GM21717 (cell line): ENCODE data around the gene HLF.

Experiments
- ATAC-seq: cut with Tn5 transposase; IDR thresholded peaks from one replicate; pipeline ENCODE4 v1.9.1; 2021; ENCODE audit warnings: mild to moderate bottlenecking, moderate library complexity; ENCODE audit not compliant: unreplicated experiment

Gene HLF

DNA sequence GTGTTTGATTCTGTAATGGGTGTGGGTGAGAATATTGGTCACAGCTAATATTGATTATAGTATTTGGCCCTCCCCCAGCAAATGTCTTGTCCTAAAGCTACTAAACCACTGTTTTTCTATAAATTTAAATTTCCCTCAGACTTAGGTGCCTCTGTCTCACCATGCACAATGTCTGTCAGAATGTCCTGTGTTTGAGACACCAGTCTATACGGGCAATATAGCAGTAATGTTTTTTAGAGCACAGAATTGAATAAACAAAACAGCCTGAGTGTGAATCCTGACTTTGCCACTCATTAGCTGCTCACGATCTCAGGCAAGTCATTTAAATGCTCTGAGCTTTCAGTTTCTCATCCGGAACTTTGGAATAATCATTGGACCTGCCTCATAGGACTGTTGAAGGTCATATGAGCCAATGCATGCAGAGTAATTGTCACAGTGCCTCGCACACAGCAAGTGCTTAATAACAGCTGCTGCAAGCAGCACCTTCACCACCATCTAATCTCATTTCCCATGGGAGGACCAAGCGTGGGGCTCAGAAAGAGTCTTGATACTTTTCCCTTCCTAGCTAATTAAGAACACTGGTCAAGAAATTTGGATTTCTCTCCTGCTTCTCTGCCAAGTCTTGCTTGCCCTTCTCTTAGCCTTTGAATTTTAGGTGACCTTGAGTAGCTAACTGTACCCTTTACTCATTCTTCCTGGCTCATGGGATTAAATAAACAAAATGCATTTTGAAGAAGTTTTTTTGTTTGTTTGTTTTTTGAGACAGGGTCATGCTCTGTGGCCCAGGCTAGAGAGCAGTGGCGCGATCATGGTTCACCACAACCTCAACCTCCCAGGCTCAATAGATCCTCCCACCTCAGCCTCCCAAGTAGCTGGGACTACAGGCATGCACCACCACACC lies 9.8 kb downstream of the HLF start:
- ATAC-seq: no peak

DNA sequence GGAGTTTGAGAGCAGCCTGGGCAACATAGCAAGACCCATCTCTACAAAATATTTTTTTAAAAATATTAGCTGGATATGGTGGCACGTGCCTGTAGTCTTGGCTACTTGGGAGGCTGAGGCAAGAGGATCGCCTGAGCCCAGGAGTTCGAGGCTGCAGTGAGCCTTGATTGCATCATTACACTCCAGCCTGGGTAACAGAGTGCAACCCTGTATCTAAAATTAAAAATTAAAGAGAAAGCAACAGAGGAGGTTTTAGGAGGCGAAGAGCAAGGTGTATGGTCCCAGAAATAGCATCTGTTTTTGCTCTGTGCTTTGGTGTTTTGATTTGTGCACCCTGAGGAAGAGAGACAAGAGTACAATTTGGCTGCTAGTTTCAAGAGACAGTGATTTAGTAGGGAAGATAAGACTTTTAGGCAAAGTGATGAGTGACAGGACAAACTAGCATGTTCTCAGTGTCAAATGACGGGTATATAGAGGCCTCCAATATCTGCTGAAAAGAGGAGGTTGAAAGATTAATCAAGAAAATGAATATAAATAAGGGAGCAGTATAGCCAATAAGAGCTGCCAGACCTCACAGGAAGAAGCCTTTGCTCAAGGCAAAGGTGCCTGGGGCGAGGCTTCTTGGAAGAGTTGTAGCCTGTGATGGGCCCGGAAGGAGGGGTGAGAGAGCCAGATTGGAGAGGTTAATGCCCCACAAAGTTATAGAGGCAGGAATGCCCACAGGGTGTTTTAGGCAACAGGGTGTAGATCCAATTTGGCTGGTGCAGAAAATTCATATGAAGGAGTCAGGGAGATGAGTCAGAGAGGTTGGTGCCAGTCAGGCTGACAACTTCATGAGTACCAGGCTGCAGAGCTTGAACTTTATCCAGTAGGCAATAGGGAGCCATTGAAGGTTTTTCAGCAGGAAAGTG lies 11.4 kb downstream of the HLF start:
- ATAC-seq: no peak

DNA sequence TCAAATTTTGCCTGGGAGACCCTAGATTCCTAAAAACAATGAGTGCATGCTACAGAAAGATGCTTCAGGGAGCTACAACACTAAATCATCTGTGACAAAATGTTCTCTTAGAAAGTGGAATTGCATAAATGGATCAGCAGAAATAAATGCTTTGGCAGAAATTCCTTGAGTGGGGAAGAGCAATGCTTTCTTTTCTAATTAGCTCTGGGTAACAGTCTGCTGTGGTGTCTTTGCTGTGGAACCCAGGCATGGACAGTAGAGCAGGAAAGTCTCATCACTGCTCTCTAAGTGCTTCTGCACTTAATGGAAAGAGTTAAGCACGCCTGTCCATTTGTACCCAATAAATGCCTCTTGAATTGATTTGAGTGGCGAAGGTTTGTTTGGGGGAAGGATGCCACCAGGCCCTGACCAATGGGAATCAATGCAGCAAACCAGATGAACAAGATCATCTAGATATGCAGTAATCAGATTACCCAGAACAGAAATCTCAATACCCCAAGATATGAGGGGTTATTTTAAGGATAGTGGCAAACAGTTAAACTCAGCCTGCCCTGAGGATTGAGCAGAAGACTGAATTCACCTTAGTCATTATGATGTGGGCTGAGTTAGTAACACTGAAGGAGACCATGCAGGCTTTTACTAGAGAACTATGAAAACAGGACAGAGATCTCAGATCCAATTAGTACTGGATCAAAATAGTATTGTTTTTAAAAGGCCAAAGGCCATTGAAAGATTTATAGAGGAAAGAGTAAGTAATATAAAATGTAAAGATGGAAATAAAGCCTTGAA lies 13.6 kb downstream of the HLF start:
- no peak for ATAC-seq

- no peak for ATAC-seq
Observed at GRCh38 chr17:55279203-55279602, 14.4 kb downstream of the HLF start.

GRCh38 chr17:55279788-55280187 lies 15.0 kb downstream of the HLF start:
- ATAC-seq: no peak

DNA sequence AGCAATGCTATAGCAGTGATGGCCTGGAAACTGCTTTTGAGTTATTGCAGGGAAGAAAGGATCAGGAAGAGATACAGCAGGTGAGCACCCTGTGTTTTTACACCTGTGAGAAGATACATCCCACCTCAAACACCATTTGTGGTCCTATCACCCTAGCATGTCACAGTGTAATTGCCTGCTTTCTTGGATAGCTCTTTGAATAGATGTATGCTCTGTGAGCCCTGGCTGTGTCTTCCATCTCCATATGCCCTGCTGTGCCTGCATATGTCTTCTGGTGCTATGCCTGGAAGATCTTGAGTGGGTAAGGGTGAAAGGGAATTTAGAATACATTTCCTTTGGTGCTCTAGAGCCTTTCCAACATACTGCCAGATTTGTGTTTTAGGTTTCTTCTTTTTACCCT lies 15.5 kb downstream of the HLF start:
- ATAC-seq: no peak

GRCh38 chr17:55281649-55282378 lies 17.1 kb downstream of the HLF start:
- ATAC-seq: no peak

DNA sequence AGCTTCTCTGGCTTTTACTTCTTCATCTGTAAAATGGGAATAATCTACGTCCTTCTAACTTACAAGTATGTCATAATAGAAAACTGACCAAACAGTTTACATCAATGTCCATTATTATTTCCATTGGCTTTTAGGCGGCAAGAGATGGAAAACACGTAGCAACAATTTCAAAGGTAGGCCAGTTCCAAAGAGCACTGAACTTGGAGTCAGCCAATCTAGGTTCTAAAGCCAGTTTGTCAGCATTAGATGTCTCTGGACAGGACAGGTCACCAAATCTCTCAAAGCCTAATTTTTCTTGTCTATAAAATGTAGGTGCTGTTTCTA lies 17.6 kb downstream of the HLF start:
- ATAC-seq: no peak

GRCh38 chr17:55282741-55283140 lies 18.0 kb downstream of the HLF start:
- ATAC-seq: no peak

GRCh38 chr17:55283256-55283965 lies 18.7 kb downstream of the HLF start:
- ATAC-seq: no peak

DNA sequence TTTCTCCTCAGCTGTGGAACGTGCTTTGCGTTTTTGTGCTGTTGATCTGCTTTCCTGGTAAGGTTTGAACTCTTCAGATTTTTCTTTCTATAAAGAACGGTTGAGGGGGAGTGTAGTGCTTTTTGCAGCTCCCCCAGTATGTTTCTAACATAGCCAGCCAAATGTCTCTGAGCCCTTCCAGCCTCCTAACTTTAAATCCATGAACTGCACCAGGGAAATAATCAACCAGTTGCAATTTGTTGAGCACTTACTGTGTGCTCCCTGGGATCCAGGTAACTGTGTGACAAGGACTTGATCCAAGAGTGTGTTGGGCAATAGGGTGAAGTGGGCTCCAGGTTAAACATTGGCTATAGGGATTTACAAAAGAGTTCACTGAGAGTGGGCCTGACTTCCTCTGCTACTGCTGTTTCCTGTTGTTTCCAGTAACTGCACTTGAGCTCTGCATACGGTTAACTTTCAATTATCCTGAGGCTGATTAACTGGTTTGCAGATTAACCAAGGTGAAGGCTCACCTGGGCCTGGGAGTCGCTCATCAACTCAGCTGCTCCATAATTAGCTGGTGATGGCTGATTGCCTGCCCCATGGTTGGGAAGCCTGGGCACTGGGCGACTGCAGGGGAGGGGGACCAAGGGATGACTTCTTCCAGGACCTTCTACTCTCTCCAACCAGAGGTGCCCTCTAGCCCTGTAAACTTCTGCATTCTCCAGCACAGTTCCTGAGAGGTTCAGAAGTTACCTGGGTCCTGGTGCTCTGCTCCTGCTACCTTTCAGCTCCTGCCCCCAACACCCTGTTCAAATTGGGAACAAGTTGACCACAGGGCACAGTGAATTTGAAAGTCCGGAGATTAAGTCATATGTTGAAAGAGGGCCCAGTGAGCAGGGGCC lies 19.5 kb downstream of the HLF start:
- no peak for ATAC-seq

DNA sequence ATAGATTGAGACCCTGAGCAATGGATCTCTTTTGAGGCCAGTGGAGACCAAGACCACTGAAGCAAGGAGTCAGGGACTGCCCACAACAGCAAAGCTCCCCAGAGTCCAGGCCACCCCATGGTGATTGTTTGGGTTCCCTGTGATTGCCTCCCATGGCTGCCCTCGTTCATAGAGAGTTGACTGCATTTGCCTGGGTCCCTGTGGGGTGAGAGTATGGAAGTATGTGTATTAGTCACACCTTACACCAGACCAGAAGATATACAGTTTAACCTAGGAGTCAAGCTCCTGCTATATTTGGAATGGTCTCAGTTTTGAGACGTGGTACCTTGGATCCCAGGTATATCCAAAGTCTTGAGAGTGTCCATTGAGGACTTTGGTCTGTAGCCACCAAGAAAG lies 20.2 kb downstream of the HLF start:
- no peak for ATAC-seq

- no peak for ATAC-seq
Observed at GRCh38 chr17:55285340-55286301, 20.9 kb downstream of the HLF start.

DNA sequence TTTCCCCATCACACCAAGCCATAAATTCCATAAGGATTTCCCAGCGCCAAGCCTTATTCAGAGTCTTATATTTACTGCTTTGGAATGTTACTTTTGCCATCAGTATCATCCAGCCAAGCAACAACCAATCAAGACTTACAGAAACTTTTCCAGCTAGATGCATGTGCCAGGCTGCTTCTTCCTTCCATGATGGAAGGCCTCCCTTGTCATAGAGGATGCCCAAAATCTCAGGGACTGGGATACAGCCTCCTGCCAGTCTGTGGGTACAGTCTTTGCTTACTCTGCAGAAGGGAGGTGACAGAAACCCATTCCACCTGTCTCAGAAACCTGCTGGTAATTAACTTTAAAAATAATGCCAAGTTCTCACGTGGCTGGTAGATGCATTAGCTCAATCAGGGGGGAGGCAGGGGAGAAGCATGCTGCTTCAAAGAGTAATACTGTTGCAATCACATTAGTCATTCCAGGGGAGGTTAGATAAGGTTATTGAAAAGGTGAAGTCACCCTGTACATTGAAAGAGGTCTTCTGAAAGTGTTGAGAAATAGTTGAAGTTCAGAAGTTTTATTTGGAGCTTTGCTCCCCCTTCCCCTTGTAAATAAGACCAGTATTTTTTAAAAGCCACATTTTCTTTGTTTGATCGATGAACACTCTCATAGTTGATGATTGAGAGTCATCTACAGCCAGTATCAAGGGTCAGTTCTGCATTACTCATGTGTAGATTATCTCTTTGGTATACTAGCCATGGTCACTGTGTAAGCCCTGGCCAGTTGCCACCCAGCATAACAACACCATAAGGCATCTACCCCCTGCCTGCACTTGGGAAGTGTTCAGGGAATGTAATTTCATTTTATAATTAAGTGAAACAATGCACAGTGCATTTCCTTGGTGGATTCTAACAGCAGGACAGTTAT lies 22.2 kb downstream of the HLF start:
- ATAC-seq: no peak

GRCh38 chr17:55288356-55289105 lies 23.8 kb downstream of the HLF start:
- no peak for ATAC-seq

DNA sequence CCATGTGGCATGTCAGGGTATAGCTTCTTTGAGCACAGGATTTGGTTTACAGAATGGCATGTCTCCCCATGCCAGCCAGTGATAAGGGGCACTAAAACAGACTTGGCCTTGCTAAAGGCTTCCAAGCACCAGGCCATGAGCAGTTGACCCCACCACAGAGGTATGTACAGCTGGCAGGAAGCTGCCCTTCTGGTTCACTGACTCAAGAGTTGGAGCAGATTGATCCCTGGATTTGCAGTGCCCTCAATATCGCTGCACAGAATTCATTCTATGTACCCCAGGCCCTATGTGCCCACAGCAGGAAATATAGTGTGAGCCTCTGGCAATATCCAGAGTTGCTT lies 24.3 kb downstream of the HLF start:
- no peak for ATAC-seq
